Gastrocnemius medialis (tissue), 4 donors: ENCODE measurements around the gene TCFL5. TPM values are rescaled to one million over a fixed set of nuclear protein-coding genes. Genes with fewer than 3 reads are reported as not detected.
"Not testable (repeated sequence)": the region's sequence is repeated elsewhere in the genome, so short reads cannot be mapped to it uniquely, and the experiment has no call there.

Experiments used
- ATAC-seq, 2 donors: fragments of 150-250 bp; one replicate each; pipeline ENCODE4 v1.9.1; 2016
- DNase-seq, 2 donors: peaks; one replicate each; pipeline ENCODE4 v3.0.0-alpha.2; 2019
- H3K27ac ChIP-seq, 4 donors: fragments of 200-600 bp; sonication (generic); 1 replicate in 1 of 4; 2 replicates in 3 of 4; pipeline ENCODE4 v1.5.1; 2016 to 2018; ENCODE audit warnings: mild to moderate bottlenecking in 2 of 4, moderate library complexity in 1 of 4
- H3K27me3 ChIP-seq, 3 donors: fragments of 200-600 bp; sonication (generic) in 2 of 3; 1 replicate in 1 of 3; 2 replicates in 2 of 3; pipeline versions ENCODE4 v1.5.1 to v1.6.0; 2016 to 2019; ENCODE audit warnings: mild to moderate bottlenecking in 1 of 3, moderate library complexity in 1 of 3
- H3K36me3 ChIP-seq, 2 donors: fragments of 200-600 bp; sonication (generic) in 1 of 2; one replicate each; pipeline ENCODE4 v1.5.1; 2017 to 2018
- H3K4me1 ChIP-seq, 2 donors: fragments of 200-600 bp; sonication (generic) in 1 of 2; one replicate each; pipeline ENCODE4 v1.5.1; 2016 to 2017; ENCODE audit warnings: mild to moderate bottlenecking in 2 of 2
- H3K4me3 ChIP-seq, 4 donors: fragments of 200-600 bp; sonication (generic) in 3 of 4; 1 replicate in 1 of 4; 2 replicates in 3 of 4; pipeline ENCODE4 v1.5.1; 2016 to 2019; ENCODE audit warnings: mild to moderate bottlenecking in 2 of 4
- H3K9me3 ChIP-seq, 3 donors: fragments of 200-600 bp; sonication (generic) in 2 of 3; 1 replicate in 1 of 3; 2 replicates in 2 of 3; pipeline ENCODE4 v1.5.1; 2016 to 2019
- POLR2A ChIP-seq, 2 donors: fragments of 450-650 bp; IDR thresholded peaks; one replicate each; pipeline ENCODE4 v1.6.1; 2017; ENCODE audit warnings: antibody characterized with exemption in 2 of 2, mild to moderate bottlenecking in 2 of 2, moderate library complexity in 2 of 2
- in situ Hi-C, 4 donors: fragments of 200-750 bp; cut with MboI; loops; one replicate each; pipeline versions ENCODE4 v1.15.0 to v1.8.0; 2017; ENCODE audit warnings: low sequenced_read_pairs in 4 of 4
- intact Hi-C: fragments of 100-400 bp; cut with DNase I; formaldehyde crosslinking; loops from one replicate; pipeline ENCODE4 v1.15.1; 2023; ENCODE audit warnings: low total_unique reads
- total RNA-seq, 4 donors: library from RNA; depleted of rRNA; stranded (reverse); fragments of >200 nt; gene quantifications; one replicate each; pipeline versions ENCODE4 v1.1.0 to v1.2.3, GENCODE V29; 2016
- TF ChIP-seq, protein P1 (sequence below), 5 experiments: fragments of 450-650 bp in 3 of 5; fragments of 200-600 bp in 2 of 5; sonication (generic) in 2 of 5; IDR thresholded peaks in 4 of 5; conservative IDR thresholded peaks in 1 of 5; 1 replicate in 4 of 5; 2 replicates in 1 of 5; pipeline ENCODE4 v1.5.1; 2016 to 2019; ENCODE audit warnings: antibody characterized with exemption in 5 of 5, mild to moderate bottlenecking in 3 of 5, moderate library complexity in 3 of 5

Gene TCFL5
- total RNA-seq, 4 donors from 2014 or later: 5.3 to 7.3 (median 6.3) TPM

DNA sequence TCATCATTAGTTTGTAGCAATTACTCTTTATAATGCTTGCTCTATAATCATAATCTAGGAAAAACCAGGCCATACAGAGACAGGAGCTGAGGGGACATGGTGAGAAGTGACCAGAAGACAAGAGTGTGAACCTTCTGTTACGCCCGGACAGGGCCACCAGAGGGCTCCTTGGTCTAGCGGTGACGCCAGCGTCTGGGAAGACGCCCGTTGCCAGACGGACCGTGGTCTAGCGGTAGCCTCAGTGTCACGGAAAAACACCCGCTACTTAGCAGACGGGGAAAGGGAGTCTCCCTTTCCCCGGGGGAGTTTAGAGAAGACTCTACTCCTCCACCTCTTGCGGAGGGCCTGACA lies 12.0 kb upstream of the TCFL5 start:
- DNase-seq: peak in 1 of 2 donors; percentile 70
- intact Hi-C loops (loop anchor here (1.0 kb wide), 1 partner anchor 136 kb away; no protein-coding TSS in a partner anchor), in situ Hi-C loops (loop anchor here in 1 of 4 donors (5.0 kb wide), 1 partner anchor 139 kb away; no protein-coding TSS in a partner anchor)
- peaks cover 16 to 20% of the 10 kb centered on the region in 2 donors for H3K4me1 ChIP-seq
- not testable (repeated sequence) for H3K9me3 ChIP-seq, H3K4me3 ChIP-seq, H3K27me3 ChIP-seq, H3K36me3 ChIP-seq, ATAC-seq
- TF ChIP-seq, protein P1, sequence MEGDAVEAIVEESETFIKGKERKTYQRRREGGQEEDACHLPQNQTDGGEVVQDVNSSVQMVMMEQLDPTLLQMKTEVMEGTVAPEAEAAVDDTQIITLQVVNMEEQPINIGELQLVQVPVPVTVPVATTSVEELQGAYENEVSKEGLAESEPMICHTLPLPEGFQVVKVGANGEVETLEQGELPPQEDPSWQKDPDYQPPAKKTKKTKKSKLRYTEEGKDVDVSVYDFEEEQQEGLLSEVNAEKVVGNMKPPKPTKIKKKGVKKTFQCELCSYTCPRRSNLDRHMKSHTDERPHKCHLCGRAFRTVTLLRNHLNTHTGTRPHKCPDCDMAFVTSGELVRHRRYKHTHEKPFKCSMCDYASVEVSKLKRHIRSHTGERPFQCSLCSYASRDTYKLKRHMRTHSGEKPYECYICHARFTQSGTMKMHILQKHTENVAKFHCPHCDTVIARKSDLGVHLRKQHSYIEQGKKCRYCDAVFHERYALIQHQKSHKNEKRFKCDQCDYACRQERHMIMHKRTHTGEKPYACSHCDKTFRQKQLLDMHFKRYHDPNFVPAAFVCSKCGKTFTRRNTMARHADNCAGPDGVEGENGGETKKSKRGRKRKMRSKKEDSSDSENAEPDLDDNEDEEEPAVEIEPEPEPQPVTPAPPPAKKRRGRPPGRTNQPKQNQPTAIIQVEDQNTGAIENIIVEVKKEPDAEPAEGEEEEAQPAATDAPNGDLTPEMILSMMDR (IDR thresholded peaks at IDR 0.05 in 4 of 5, conservative IDR thresholded peaks at IDR 0.05 in 1 of 5): peak; percentile 31 to 73 (median 62)
- peak overlapping the region in 3 of 4 donors; percentile 69 to 70 (median 70) for H3K27ac ChIP-seq

GRCh38 chr20:62873280-62873679 lies 11.7 kb upstream of the TCFL5 start:
- intact Hi-C loops: loop anchor here (1.0 kb wide), 1 partner anchor 136 kb away; no protein-coding TSS in a partner anchor

DNA sequence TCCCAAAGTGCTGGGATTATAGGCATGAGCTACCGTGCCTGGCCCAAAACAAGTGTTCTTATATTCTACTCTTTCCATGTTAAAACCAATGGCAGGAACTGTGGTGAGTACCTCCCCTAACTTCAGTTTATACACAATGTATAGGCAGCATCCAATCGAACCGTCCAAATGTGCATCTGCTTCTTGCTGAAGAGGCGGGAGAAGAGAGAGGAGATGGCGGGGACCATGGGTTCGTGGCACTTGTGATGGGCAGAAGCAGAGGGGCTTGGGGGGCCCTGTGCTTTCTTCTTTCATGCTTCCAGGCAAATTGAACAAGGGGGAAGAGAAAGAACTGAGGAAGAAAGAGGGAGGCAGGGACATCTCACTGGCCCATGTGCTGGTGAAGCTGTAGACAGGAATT lies 11.2 kb upstream of the TCFL5 start:
- Histone ChIP-seq H3K9me3 (no peaks in the 10 kb centered on the region), H3K4me1 (peaks cover 16 to 20% of the 10 kb centered on the region in 2 donors), H3K4me3 (no peak overlapping the region), H3K36me3 (no peaks in the 10 kb centered on the region), H3K27me3 (no peaks in the 10 kb centered on the region), H3K27ac (no peak overlapping the region)
- ATAC-seq (no peak), DNase-seq (no peak)
- in situ Hi-C loops: loop anchor here in 1 of 4 donors (5.0 kb wide), 1 partner anchor 139 kb away; no protein-coding TSS in a partner anchor
- intact Hi-C loops: loop anchor here (1.0 kb wide), 1 partner anchor 136 kb away; no protein-coding TSS in a partner anchor
- no peak for TF ChIP-seq POLR2A (IDR thresholded peaks at IDR 0.05)
- TF ChIP-seq, protein P1 (IDR thresholded peaks at IDR 0.05 in 4 of 5, conservative IDR thresholded peaks at IDR 0.05 in 1 of 5): no peak

More at GRCh38 chr20:62873280-62873679, 11.7 kb upstream of the TCFL5 start:
- peaks cover 16 to 20% of the 10 kb centered on the region in 2 donors for H3K4me1 ChIP-seq
- H3K27ac ChIP-seq: no peak overlapping the region
- in situ Hi-C loops: loop anchor here in 1 of 4 donors (5.0 kb wide), 1 partner anchor 139 kb away; no protein-coding TSS in a partner anchor
- DNase-seq (no peak), ATAC-seq (no peak)
- H3K27me3 ChIP-seq: no peaks in the 10 kb centered on the region
- H3K36me3 ChIP-seq: no peaks in the 10 kb centered on the region
- no peak overlapping the region for H3K4me3 ChIP-seq
- TF ChIP-seq, protein P1 (IDR thresholded peaks at IDR 0.05 in 4 of 5, conservative IDR thresholded peaks at IDR 0.05 in 1 of 5): no peak
- no peak for TF ChIP-seq POLR2A (IDR thresholded peaks at IDR 0.05)
- H3K9me3 ChIP-seq: no peaks in the 10 kb centered on the region

DNA sequence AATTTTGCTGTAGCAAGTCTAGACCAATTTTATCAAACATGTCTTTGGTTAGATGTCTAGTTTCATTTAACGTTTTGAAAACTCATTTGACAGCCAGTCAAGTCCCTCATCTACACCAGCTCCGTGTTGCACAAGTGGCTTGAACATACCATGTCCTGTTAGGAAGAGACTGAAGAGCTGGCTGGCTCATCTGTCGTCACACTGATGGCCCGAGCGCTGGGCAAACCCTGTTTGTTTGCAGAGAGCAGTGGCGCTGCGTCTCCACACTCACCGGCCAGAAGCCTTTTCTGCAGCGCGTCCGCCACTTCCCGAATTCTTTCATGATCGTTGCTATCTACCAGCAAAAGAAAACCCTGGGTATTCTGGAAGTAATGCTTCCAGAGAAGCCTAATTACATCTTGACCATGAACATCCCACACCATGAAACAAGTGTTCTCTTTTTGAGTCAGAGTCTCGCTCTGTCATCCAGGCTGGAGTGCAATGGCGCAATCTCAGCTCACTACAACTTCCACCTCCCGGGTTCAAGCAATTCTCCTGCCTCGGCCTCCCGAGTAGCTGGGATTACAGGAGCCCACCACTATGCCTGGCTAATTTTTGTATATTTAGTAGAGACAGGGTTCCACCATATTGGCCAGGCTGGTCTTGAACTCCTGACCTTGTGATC lies 10.7 kb upstream of the TCFL5 start:
- ATAC-seq (no peak), DNase-seq (no peak)
- no peak for TF ChIP-seq POLR2A (IDR thresholded peaks at IDR 0.05)
- TF ChIP-seq, protein P1 (IDR thresholded peaks at IDR 0.05 in 4 of 5, conservative IDR thresholded peaks at IDR 0.05 in 1 of 5): no peak
- Histone ChIP-seq H3K27me3 (no peaks in the 10 kb centered on the region), H3K9me3 (no peaks in the 10 kb centered on the region), H3K4me1 (peaks cover 14 to 18% of the 10 kb centered on the region in 2 donors), H3K27ac (no peak overlapping the region), H3K36me3 (no peaks in the 10 kb centered on the region), H3K4me3 (no peak overlapping the region)
- in situ Hi-C loops (loop anchor here in 1 of 4 donors (5.0 kb wide), 1 partner anchor 140 kb away; no protein-coding TSS in a partner anchor), intact Hi-C loops (no loop called here)
